Keratinocyte (primary cell): Measurements from ENCODE around the gene TMEM163. TPM values are rescaled to one million over a fixed set of nuclear protein-coding genes. Genes with fewer than 3 reads are reported as not detected.

ENCODE experiments used
- DNase-seq: peaks from one replicate; pipeline ENCODE4 v3.0.0-alpha.2; 2011; ENCODE audit warnings: low read depth, missing footprints, low spot score
- FAIRE-seq: peaks from 2 replicates; lab custom pipeline; 2011; peaks lifted over from hg19 to GRCh38; lab: Jason Lieb, UNC
- H2AFZ ChIP-seq: 2 replicates; pipeline ENCODE4 v1.6.0; 2012; ENCODE audit warnings: low read length, control low read depth, inconsistent platforms; ENCODE audit not compliant: control insufficient read depth
- H3K27ac ChIP-seq: 2 replicates; pipeline ENCODE4 v1.5.1; 2011; ENCODE audit warnings: low read length; ENCODE audit not compliant: control insufficient read depth, insufficient read depth
- H3K27me3 ChIP-seq: 3 replicates; pipeline ENCODE4 v1.6.0; 2011; ENCODE audit warnings: low read length; ENCODE audit not compliant: control insufficient read depth, insufficient read depth; ENCODE audit errors: extremely low read depth
- H3K36me3 ChIP-seq, 2 experiments: 2 replicates in 1 of 2; 3 replicates in 1 of 2; pipeline ENCODE4 v1.5.1; 2011; ENCODE audit warnings: low read length in 2 of 2, mild to moderate bottlenecking in 1 of 2; ENCODE audit not compliant: control insufficient read depth in 2 of 2, insufficient read depth in 2 of 2; ENCODE audit errors: extremely low read depth in 1 of 2
- H3K4me1 ChIP-seq: 3 replicates; pipeline ENCODE4 v1.5.1; 2011; ENCODE audit warnings: low read length; ENCODE audit not compliant: control insufficient read depth, insufficient read depth; ENCODE audit errors: extremely low read depth
- H3K4me2 ChIP-seq: 3 replicates; pipeline ENCODE4 v1.6.0; 2011; ENCODE audit warnings: low read depth, low read length; ENCODE audit not compliant: control insufficient read depth, insufficient read depth; ENCODE audit errors: extremely low read depth
- H3K4me3 ChIP-seq, 3 experiments: fragments of 200-600 bp in 1 of 3; sonication (generic) in 1 of 3; 2 replicates in 2 of 3; 3 replicates in 1 of 3; pipeline ENCODE4 v1.5.1; 2011 to 2016; ENCODE audit warnings: low read length in 3 of 3, mild to moderate bottlenecking in 3 of 3, control low read depth in 2 of 3, inconsistent platforms in 1 of 3, low read depth in 1 of 3, mixed read lengths in 1 of 3, mixed run types in 1 of 3, moderate library complexity in 1 of 3; ENCODE audit not compliant: control insufficient read depth in 2 of 3, insufficient read depth in 2 of 3; ENCODE audit errors: extremely low read depth in 1 of 3
- H3K79me2 ChIP-seq: 2 replicates; pipeline ENCODE4 v1.6.0; 2012; ENCODE audit warnings: low read length; ENCODE audit not compliant: control insufficient read depth, insufficient read depth
- H3K9ac ChIP-seq: 3 replicates; pipeline ENCODE4 v1.6.0; 2011; ENCODE audit warnings: low read length; ENCODE audit not compliant: control insufficient read depth, insufficient read depth; ENCODE audit errors: extremely low read depth
- H3K9me1 ChIP-seq: 3 replicates; pipeline ENCODE4 v1.6.0; 2011; ENCODE audit warnings: low read length; ENCODE audit not compliant: control insufficient read depth, insufficient read depth; ENCODE audit errors: extremely low read depth
- H3K9me3 ChIP-seq: 2 replicates; pipeline ENCODE4 v1.5.1; 2012; ENCODE audit warnings: low read depth, low read length; ENCODE audit not compliant: control insufficient read depth
- H4K20me1 ChIP-seq: 3 replicates; pipeline ENCODE4 v1.6.0; 2011; ENCODE audit warnings: low read length; ENCODE audit not compliant: control insufficient read depth, insufficient read depth; ENCODE audit errors: extremely low read depth
- CTCF ChIP-seq, 3 experiments: IDR thresholded peaks in 1 of 3; conservative IDR thresholded peaks in 1 of 3; optimal IDR thresholded peaks in 1 of 3; 2 replicates in 2 of 3; 3 replicates in 1 of 3; pipeline versions ENCODE3 to v1.5.1; 2011; ENCODE audit warnings: low read length in 3 of 3, mild to moderate bottlenecking in 3 of 3, moderate library complexity in 2 of 3, control low read depth in 1 of 3, inconsistent platforms in 1 of 3; ENCODE audit not compliant: insufficient read depth in 2 of 3; ENCODE audit errors: extremely low read depth in 1 of 3
- EZH2 ChIP-seq: IDR thresholded peaks from one replicate; pipeline ENCODE4 v1.6.1; 2012; ENCODE audit warnings: inconsistent platforms, mild to moderate bottlenecking, low read length, moderate library complexity
- dilution Hi-C: fragments of 300-500 bp; cut with MboI; formaldehyde crosslinking; loops from one replicate; pipeline ENCODE4 v1.7.0; 2020; ENCODE audit warnings: low sequenced_read_pairs; ENCODE audit not compliant: extremely low pct_ligation_motif_present
- polyA plus RNA-seq, 5 experiments: library from polyadenylated mRNA; depleted of rRNA in 3 of 5; stranded (reverse) in 3 of 5; stranded (forward) in 1 of 5; unstranded in 1 of 5; fragments of >200 nt; gene quantifications; 1 replicate in 1 of 5; 2 replicates in 3 of 5; 3 replicates in 1 of 5; pipeline versions ENCODE4 v1.2.1 to v1.2.3, GENCODE V29; 2011 to 2012; ENCODE audit warnings: missing spikeins in 2 of 5, low read depth in 1 of 5, low replicate concordance in 1 of 5

The TMEM163 gene
- polyA plus RNA-seq, 1 donor (not counting 4 experiments of a cell fraction or from before 2014, with no cell fraction given): not detected

DNA sequence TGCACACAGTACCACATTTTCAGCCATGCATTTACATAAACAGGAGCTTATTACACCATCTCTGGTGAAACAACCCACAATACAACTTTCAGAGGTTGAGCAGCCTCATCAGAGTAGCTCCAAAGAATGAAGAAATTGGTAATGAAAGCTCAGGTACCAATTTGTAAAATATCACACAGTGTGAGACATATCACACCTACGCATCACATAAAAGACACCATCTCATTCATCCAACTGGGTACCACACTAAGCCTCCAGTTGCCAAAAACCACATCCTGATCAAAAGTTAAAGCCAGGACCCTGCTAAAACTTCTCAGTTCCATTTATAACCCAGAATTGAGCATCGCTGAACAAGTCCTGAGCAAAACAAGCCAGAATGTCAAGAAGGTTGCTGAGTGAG is 4.6 kb downstream of the TMEM163 start:
- no peak for DNase-seq
- no peaks in the 10 kb centered on the region for H3K79me2 ChIP-seq
- no peak overlapping the region for H3K9ac ChIP-seq
- H4K20me1 ChIP-seq: no peaks in the 10 kb centered on the region
- no peak for FAIRE-seq
- no peak overlapping the region for H2AFZ ChIP-seq
- H3K4me3 ChIP-seq: no peak overlapping the region
- H3K9me3 ChIP-seq: no peaks in the 10 kb centered on the region
- H3K4me2 ChIP-seq: no peak overlapping the region
- TF ChIP-seq EZH2: no peak
- no peak for TF ChIP-seq CTCF (optimal IDR thresholded peaks at IDR 0.05 in 1 of 3, IDR thresholded peaks at IDR 0.05 in 1 of 3, conservative IDR thresholded peaks at IDR 0.05 in 1 of 3; ENCODE audit: extremely low read depth in 1 of 3, insufficient read depth in 2 of 3, low read length in 3 of 3)
- H3K27ac ChIP-seq: no peak overlapping the region
- H3K36me3 ChIP-seq: no peaks in the 10 kb centered on the region
- H3K4me1 ChIP-seq: no peaks in the 10 kb centered on the region
- dilution Hi-C loops: no loop called here
- H3K9me1 ChIP-seq: no peaks in the 10 kb centered on the region
- H3K27me3 ChIP-seq: peaks cover 32% of the 10 kb centered on the region

DNA sequence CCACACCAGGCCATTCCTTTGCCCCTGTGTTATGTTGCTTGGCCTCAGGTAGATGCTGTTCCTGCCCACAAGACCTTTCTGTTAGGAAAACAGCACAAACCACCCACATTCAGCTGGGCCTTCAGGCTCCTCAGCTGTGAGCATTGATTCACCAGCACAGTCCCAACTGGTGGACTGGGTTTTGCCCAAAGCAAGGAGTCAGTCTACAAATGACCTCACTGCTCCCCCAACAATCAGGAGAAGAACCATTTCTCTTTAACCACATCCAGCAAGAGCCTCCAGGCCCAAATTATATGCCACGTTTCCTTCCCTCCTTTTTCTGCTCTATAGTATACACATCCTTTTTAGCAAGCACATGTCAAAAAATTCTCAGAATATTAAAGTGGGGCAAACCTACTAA is 5.2 kb downstream of the TMEM163 start:
- H4K20me1 ChIP-seq: no peaks in the 10 kb centered on the region
- DNase-seq: no peak
- H3K9ac ChIP-seq: no peak overlapping the region
- H3K27me3 ChIP-seq: peaks cover 29% of the 10 kb centered on the region
- no peak overlapping the region for H2AFZ ChIP-seq
- no peak overlapping the region for H3K27ac ChIP-seq
- no peaks in the 10 kb centered on the region for H3K36me3 ChIP-seq
- no peak overlapping the region for H3K4me3 ChIP-seq
- no peaks in the 10 kb centered on the region for H3K9me3 ChIP-seq
- no peaks in the 10 kb centered on the region for H3K4me1 ChIP-seq
- no peak for FAIRE-seq
- dilution Hi-C loops: no loop called here
- H3K79me2 ChIP-seq: no peaks in the 10 kb centered on the region
- no peak overlapping the region for H3K4me2 ChIP-seq
- TF ChIP-seq EZH2: no peak
- no peak for TF ChIP-seq CTCF (optimal IDR thresholded peaks at IDR 0.05 in 1 of 3, IDR thresholded peaks at IDR 0.05 in 1 of 3, conservative IDR thresholded peaks at IDR 0.05 in 1 of 3; ENCODE audit: extremely low read depth in 1 of 3, insufficient read depth in 2 of 3, low read length in 3 of 3)
- H3K9me1 ChIP-seq: no peaks in the 10 kb centered on the region
